ENCODE results near the gene PHLDA2.

Gene PHLDA2

DNA sequence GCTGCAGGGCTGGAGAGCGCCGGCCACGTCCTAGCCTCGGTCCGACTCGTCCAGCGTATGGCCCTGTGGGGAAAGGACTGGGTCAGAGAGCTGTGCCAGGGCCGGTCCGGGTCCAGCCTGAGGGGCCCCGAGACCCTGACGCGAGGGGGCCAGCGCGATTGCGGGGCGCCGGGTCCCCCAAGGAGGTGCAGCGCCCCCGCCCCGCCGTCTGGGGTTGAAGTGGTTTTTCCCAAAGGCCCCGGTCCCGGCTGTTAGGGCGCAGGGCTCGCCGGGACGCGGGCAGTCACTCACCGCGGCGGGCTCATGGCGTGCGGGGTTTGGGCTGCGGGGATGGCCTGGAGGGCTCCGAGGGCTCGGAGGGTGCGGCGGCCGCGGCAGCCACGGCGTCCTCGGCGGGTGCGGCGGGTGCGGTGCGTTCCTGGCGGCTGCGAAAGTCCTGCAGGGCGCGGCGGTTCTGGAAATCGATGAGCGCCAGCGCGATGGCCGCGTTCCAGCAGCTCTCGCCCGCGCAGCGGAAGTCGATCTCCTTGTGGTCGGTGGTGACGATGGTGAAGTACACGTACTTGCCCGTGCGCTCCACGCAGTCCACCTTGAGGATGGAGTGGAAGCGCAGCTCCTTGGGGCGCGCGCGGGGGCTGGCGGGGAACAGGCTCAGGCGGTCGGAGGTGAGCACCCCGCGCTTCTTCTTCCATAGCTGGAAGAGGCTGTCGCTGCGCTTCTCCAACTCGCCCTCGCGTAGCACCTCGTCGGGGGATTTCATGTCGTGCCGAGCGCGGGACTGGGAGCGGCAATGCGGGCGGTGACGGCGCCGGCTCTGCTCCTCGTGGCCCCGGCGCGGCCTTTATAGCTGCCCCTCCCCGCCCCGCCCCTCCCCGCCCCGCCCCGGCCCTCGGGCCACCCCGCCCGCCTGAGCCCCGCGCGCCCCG is at the start of gene PHLDA2:
TSS of gene PHLDA2 (minus strand) at position 816 of the 926 bp plus-strand sequence. CDS start at position 760, 56 bp downstream.
- no peak for DNase-seq

- DNase-seq = no peak
Measured at GRCh38 chr11:2977113-2977512, 47.9 kb upstream of the PHLDA2 start.

- DNase-seq = no peak
Measured at GRCh38 chr11:2976294-2977063, 47.3 kb upstream of the PHLDA2 start.

- DNase-seq = no peak
Measured at GRCh38 chr11:2975594-2975993, 46.4 kb upstream of the PHLDA2 start.

DNA sequence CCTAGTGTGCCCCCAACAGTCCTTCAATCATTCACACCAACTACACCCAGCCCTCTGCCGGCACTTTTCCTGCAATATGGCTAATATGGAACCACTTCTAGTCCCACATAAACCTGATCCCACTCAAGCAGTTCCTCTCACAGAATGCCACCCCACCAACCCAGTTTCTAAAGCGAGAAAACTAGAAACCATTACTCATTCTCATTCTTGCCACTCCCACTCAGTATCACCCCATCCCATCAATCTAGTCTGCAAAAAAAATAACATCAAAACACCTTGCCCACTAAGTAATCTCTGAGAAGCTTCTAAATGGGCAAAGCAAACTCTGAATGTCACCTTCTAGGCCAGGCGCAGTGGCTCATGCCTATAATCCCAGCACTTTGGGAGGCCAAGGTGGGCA is 45.1 kb upstream of the PHLDA2 start:
- no peak for DNase-seq

- DNase-seq = no peak
Measured at GRCh38 chr11:2968341-2968900, 39.2 kb upstream of the PHLDA2 start.

DNA sequence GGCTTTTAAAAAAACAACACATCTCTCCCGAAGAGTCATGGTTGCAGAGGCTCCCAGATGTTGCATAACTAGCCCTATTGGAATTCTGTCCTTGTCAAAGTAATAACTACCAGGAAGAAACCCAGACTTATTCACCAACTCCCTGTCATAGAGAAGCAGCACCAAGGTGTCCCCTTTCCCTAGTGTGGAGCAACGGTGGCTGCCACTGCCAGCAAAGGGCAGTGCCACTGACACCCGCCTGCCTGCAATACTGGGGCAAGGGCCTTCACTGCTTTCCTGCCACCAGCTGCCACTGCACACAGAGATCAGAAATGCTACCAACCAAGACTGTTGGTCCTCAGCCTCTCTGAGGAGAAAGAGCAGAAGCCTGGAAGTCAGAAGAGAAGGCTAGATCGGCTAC is 35.6 kb upstream of the PHLDA2 start:
- no peak for DNase-seq

GRCh38 chr11:2963761-2964160 is 34.5 kb upstream of the PHLDA2 start:
- no peak for DNase-seq

DNA sequence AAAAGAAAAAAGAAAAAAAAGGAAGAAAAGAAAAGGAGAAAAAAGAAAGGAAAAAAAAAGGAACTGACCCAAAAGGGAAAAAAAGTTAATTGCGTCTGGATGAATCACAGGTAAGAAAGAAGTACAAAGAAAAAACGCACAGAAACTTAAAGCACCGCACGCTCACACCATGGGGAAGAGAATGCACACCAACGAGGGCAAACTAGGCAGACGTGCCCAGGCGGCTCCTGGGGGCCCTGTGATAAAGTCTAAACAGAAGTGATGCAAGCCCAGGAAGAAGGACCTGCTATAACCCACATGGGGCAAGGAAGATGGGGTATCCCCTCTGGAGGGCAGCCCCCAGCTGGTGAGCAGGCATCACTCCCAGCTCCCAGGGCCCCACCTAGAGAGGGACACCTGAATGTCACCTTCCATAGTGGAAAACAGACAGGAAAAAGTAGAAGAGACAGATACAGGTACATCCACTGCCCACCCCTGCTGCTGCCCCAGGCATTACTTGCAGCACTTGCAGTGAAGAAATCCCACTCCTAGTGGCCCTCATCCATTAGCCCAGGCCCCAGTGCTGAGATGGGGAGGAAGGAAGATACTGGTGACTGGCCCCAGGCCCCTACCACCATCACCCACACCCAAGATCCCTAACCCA is 34.0 kb upstream of the PHLDA2 start:
- DNase-seq = no peak

DNA sequence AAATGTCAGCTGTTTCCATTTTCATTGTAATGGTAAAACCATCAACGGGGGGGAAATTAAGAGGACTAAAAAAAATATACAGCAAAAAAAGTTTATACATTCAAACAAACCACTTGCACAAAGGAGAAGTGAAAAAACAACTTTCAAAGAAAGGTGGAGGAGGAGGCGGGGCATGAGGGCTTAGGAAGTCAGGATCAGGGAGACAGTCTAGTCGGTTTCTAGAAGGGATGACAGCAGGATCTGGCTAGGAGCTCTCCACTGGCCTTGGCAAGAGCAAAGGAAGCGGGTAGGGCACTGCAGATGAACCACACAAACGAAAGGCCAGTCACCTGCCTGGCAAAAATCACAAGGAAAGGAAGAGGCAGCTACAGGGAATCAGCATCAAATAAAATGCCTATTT is 31.9 kb upstream of the PHLDA2 start:
- DNase-seq = no peak

GRCh38 chr11:2960139-2960538 is 30.9 kb upstream of the PHLDA2 start:
- no peak for DNase-seq

- no peak for DNase-seq
Measured at GRCh38 chr11:2958251-2958650, 29.0 kb upstream of the PHLDA2 start.

DNA sequence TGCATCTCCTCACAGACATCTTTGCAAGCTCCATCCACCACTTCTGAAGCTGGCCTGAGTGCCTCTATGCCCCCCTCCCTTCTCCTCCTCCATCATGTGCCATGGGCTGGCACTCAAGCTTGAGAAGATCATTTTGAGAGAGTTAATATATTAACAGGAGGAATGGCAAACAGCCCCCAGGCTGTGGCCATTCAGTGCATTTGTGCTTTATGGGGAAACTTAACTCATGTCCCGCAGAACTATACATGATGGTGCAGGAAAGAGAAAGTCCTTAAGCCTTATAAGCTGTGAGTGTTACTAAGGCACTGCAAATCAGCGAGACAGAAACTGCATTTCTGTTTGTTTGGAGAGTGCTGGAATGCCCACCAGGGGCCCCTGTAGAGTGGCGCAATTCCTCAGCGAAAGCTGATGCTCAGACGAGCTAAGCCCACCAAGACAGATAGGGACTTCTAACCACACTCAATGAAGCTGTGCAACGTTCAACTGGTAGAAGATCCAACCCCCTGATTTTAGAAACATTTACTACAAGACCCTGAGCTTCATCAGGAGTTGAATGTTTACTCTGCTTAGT is 26.8 kb upstream of the PHLDA2 start:
- DNase-seq = no peak

DNA sequence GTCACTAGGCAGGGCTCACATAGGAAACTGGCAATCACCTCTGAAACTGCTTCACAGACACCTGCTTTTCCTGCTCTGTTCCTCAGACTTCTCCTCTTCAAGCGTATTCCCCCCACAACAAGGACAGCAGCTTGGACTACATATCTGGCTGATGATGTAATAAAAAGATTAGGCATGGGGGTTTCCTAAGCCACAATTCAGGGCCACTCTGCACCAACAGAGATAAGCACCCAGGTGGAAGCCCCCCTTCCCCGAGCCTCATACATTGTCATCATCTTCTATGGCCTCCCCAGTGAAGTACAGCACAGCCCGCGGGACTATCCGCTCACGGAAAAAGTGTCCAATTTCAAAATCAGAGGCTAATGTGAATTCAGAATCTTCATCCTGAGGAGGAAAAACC is 25.0 kb upstream of the PHLDA2 start:
- DNase-seq = no peak

DNA sequence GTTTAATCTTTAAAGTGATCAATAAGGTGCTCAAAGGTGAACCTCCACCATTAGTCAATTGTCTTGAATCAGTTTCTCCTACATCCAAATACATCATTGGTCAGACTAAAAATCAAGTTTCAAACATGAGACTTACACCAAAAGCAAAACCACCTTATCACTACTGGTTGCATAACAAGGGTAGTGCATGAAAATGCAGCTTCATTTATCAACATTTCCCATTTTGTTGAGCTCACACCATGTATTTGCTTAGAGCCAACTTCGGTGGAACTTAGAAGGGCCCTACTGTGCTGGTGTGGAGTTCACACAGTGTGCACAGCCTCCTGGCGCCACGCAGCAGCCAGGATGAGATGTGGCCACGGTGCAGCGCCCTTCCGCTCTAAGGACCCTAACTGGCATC is 23.1 kb upstream of the PHLDA2 start:
- DNase-seq = no peak

GRCh38 chr11:2951231-2952110 is 22.3 kb upstream of the PHLDA2 start:
- DNase-seq = no peak

- no peak for DNase-seq
Measured at GRCh38 chr11:2950825-2951224, 21.6 kb upstream of the PHLDA2 start.

- no peak for DNase-seq
Measured at GRCh38 chr11:2949920-2950319, 20.7 kb upstream of the PHLDA2 start.

GRCh38 chr11:2947744-2948143 is 18.5 kb upstream of the PHLDA2 start:
- DNase-seq = no peak

GRCh38 chr11:2945757-2946287 is 16.6 kb upstream of the PHLDA2 start:
- DNase-seq = no peak

DNA sequence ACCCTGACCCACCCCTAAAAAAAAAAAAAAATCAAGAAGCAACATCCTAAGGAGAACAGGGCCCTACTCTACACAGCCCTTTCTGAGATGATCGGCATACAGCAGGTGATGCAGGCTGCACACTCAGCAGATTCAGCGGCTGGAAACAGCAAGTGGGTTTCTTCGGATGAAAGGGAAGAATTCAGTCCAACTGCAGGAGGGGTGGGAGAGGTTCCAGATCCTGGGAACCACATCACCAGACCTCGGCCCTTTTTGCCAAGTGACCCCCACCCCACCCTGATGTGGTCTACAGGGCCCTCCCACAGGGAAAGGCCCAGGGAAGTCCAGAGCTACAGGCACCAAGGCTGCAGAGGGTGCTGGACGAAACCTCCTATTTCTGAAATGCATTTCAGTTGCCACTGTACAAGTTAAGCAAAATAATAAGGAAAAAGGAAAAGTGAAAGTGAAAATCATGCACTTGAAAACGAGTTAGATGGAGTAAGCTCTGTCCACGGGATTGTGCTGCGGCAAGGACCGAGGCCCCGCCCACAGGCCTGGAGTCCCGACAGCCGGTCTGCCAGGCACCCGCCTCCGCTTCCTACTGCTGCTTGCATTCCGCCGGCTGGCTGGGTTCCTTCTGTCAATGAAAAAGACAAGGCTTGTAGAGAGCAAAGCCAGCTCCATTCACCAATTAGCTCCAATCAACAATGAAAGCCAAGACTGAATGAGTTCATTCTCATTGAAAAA is 16.0 kb upstream of the PHLDA2 start:
- no peak for DNase-seq
